Neural cell (in vitro differentiated cells): ENCODE data around the gene AKR1C1. TPM values are rescaled to one million over a fixed set of nuclear protein-coding genes. Genes with fewer than 3 reads are reported as not detected.
"Not testable (repeated sequence)": the region's sequence is repeated elsewhere in the genome, so short reads cannot be mapped to it uniquely, and the experiment has no call there.

Experiments
- H2AFZ ChIP-seq: fragments of 200-600, 300-800 bp; sonication (generic), shearing (Covaris generic); 2 replicates; pipeline ENCODE4 v1.6.0; 2014; ENCODE audit warnings: low read depth, mild to moderate bottlenecking, antibody characterized with exemption, low read length, moderate library complexity
- H3F3A ChIP-seq: fragments of 200-600 bp; shearing (Covaris generic); 2 replicates; pipeline ENCODE4 v1.6.1; 2016; ENCODE audit warnings: mild to moderate bottlenecking, moderate library complexity, mixed read lengths, antibody characterized with exemption, low read length; ENCODE audit not compliant: insufficient read depth, poor library complexity, severe bottlenecking
- H3K27ac ChIP-seq: fragments of 200-600, 300-800 bp; sonication (generic), shearing (Covaris generic); 2 replicates; pipeline ENCODE4 v1.5.1; 2014; ENCODE audit warnings: mild to moderate bottlenecking, low read length, moderate library complexity
- H3K27me3 ChIP-seq: fragments of 300-800, 200-600 bp; sonication (generic), shearing (Covaris generic); 2 replicates; pipeline ENCODE4 v1.6.0; 2014; ENCODE audit warnings: mild to moderate bottlenecking, low read depth, low read length, moderate library complexity; ENCODE audit not compliant: insufficient read depth
- H3K36me3 ChIP-seq: fragments of 300-800, 200-600 bp; sonication (generic), shearing (Covaris generic); 2 replicates; pipeline ENCODE4 v1.5.1; 2014; ENCODE audit warnings: mild to moderate bottlenecking, antibody characterized with exemption, low read length, moderate library complexity; ENCODE audit not compliant: insufficient read depth
- H3K4me2 ChIP-seq: fragments of 300-800, 200-600 bp; sonication (generic), shearing (Covaris generic); 2 replicates; pipeline ENCODE4 v1.6.0; 2014; ENCODE audit warnings: mild to moderate bottlenecking, low read length
- H3K4me3 ChIP-seq: fragments of 300-800, 200-600 bp; sonication (generic), shearing (Covaris generic); 2 replicates; pipeline ENCODE4 v1.5.1; 2014; ENCODE audit warnings: mild to moderate bottlenecking, low read length, moderate library complexity
- H3K79me2 ChIP-seq: fragments of 200-600 bp; shearing (Covaris generic); replicated peaks from 2 replicates; pipeline ENCODE4 v1.6.0; 2014; ENCODE audit warnings: mild to moderate bottlenecking, low read length, moderate library complexity; ENCODE audit not compliant: insufficient read depth
- H3K9ac ChIP-seq: fragments of 300-800, 200-600 bp; sonication (generic), shearing (Covaris generic); 2 replicates; pipeline ENCODE4 v1.6.1; 2016; ENCODE audit warnings: mild to moderate bottlenecking, low read length, mixed read lengths
- H3K9me2 ChIP-seq: fragments of 200-600 bp; shearing (Covaris generic); 2 replicates; pipeline ENCODE4 v1.6.1; 2016; ENCODE audit warnings: mild to moderate bottlenecking, low read length, mixed read lengths; ENCODE audit not compliant: insufficient read depth
- H3K9me3 ChIP-seq: fragments of 200-600, 300-800 bp; sonication (generic), shearing (Covaris generic); 2 replicates; pipeline ENCODE4 v1.6.1; 2016; ENCODE audit warnings: mild to moderate bottlenecking, mixed run types, low read length, moderate library complexity, mixed read lengths
- H4K20me1 ChIP-seq: fragments of 200-600 bp; shearing (Covaris generic); 2 replicates; pipeline ENCODE4 v1.6.1; 2016; ENCODE audit warnings: mild to moderate bottlenecking, mixed run types; ENCODE audit not compliant: insufficient read depth
- EP300 ChIP-seq: fragments of 450-650 bp; conservative IDR thresholded peaks from 2 replicates; pipeline ENCODE4 v1.6.1; 2014; ENCODE audit warnings: antibody characterized with exemption, mild to moderate bottlenecking, moderate library complexity; ENCODE audit not compliant: poor library complexity, severe bottlenecking
- EZH2 ChIP-seq: fragments of 200-600, 300-800 bp; shearing (Covaris generic), sonication (generic); IDR thresholded peaks from 2 replicates; pipeline ENCODE4 v1.6.1; 2014; ENCODE audit warnings: antibody characterized with exemption, low read length, borderline replicate concordance, mild to moderate bottlenecking; ENCODE audit not compliant: insufficient read depth, poor library complexity, severe bottlenecking
- MXI1 ChIP-seq: fragments of 450-650 bp; conservative IDR thresholded peaks from 2 replicates; pipeline ENCODE4 v1.6.1; 2014; ENCODE audit warnings: antibody characterized with exemption, mild to moderate bottlenecking; ENCODE audit not compliant: poor library complexity, severe bottlenecking
- POLR2AphosphoS5 ChIP-seq: IDR thresholded peaks from 2 replicates; pipeline ENCODE4 v1.6.1; 2012
- RAD21 ChIP-seq: fragments of 450-650 bp; conservative IDR thresholded peaks from 2 replicates; pipeline ENCODE4 v1.6.1; 2014; ENCODE audit warnings: antibody characterized with exemption, mild to moderate bottlenecking, moderate library complexity
- REST ChIP-seq: IDR thresholded peaks from 2 replicates; pipeline ENCODE4 v1.6.1; 2012; ENCODE audit warnings: borderline replicate concordance
- SMC3 ChIP-seq: fragments of 450-650 bp; conservative IDR thresholded peaks from 2 replicates; pipeline ENCODE4 v1.6.1; 2014; ENCODE audit warnings: antibody characterized with exemption, mild to moderate bottlenecking, moderate library complexity; ENCODE audit not compliant: poor library complexity
- TAF1 ChIP-seq: IDR thresholded peaks from 2 replicates; pipeline ENCODE4 v1.6.1; 2012; ENCODE audit warnings: low read depth
- polyA plus RNA-seq: library from polyadenylated mRNA; depleted of rRNA; stranded (reverse); fragments of >200 nt; gene quantifications from 2 replicates; pipeline ENCODE4 v1.2.3, GENCODE V29; 2014
- TF ChIP-seq, protein P1 (sequence below): fragments of 450-650 bp; IDR thresholded peaks from 2 replicates; pipeline ENCODE4 v1.5.1; 2014; ENCODE audit warnings: antibody characterized with exemption, mild to moderate bottlenecking, moderate library complexity; ENCODE audit not compliant: poor library complexity, severe bottlenecking

AKR1C1 gene
- polyA plus RNA-seq, 1 donor from 2014 or later: 183 TPM

DNA sequence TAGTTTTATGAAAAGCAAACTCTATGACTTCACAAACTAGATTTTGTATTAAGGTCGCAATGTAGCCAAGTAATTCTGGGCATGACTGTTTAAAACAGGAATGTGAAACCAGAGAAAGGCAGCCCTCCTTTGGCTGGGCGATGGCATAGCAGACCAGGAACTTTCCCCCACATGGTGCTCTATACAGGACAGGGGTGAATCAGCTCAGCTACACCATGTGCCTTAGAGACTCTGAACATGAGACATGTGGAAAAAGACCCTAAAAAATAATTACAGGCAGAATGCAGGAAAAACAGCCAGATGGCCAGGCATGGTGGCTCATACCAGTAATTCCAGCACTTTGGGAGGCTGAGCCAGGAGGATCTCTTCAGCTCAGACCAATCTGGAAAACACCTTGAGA is 20.3 kb upstream of the AKR1C1 start:
- H3K27me3 ChIP-seq, H4K20me1 ChIP-seq, H2AFZ ChIP-seq, H3K27ac ChIP-seq, H3K4me2 ChIP-seq, H3K9me3 ChIP-seq, H3K4me3 ChIP-seq, H3K9ac ChIP-seq, H3F3A ChIP-seq, H3K79me2 ChIP-seq, H3K36me3 ChIP-seq, H3K9me2 ChIP-seq: not testable (repeated sequence)

GRCh38 chr10:4943416-4943815 is 19.8 kb upstream of the AKR1C1 start:
- not testable (repeated sequence) for H2AFZ ChIP-seq, H3K9me3 ChIP-seq, H3K36me3 ChIP-seq, H3K9ac ChIP-seq, H3F3A ChIP-seq, H3K4me3 ChIP-seq, H3K4me2 ChIP-seq, H4K20me1 ChIP-seq, H3K9me2 ChIP-seq, H3K79me2 ChIP-seq, H3K27me3 ChIP-seq, H3K27ac ChIP-seq

- H3K36me3 ChIP-seq: no peaks in the 10 kb centered on the region
- no peaks in the 10 kb centered on the region for H3F3A ChIP-seq
- no peak overlapping the region for H3K4me3 ChIP-seq
- no peak overlapping the region for H3K9ac ChIP-seq
- H3K4me2 ChIP-seq: no peak overlapping the region
- H3K27ac ChIP-seq: no peak overlapping the region
- TF ChIP-seq EZH2: no peak
- no peak for TF ChIP-seq EP300
- TF ChIP-seq SMC3: no peak
- no peak for TF ChIP-seq POLR2AphosphoS5
- no peak for TF ChIP-seq MXI1
- TF ChIP-seq TAF1: no peak
- no peak for TF ChIP-seq RAD21
- TF ChIP-seq REST: no peak
- TF ChIP-seq, protein P1, sequence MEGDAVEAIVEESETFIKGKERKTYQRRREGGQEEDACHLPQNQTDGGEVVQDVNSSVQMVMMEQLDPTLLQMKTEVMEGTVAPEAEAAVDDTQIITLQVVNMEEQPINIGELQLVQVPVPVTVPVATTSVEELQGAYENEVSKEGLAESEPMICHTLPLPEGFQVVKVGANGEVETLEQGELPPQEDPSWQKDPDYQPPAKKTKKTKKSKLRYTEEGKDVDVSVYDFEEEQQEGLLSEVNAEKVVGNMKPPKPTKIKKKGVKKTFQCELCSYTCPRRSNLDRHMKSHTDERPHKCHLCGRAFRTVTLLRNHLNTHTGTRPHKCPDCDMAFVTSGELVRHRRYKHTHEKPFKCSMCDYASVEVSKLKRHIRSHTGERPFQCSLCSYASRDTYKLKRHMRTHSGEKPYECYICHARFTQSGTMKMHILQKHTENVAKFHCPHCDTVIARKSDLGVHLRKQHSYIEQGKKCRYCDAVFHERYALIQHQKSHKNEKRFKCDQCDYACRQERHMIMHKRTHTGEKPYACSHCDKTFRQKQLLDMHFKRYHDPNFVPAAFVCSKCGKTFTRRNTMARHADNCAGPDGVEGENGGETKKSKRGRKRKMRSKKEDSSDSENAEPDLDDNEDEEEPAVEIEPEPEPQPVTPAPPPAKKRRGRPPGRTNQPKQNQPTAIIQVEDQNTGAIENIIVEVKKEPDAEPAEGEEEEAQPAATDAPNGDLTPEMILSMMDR: no peak
- H2AFZ ChIP-seq: no peak overlapping the region
- H3K27me3 ChIP-seq: no peaks in the 10 kb centered on the region
- H4K20me1 ChIP-seq: no peaks in the 10 kb centered on the region
- H3K9me3 ChIP-seq: no peaks in the 10 kb centered on the region
- no peaks in the 10 kb centered on the region for H3K9me2 ChIP-seq
- H3K79me2 ChIP-seq: no peaks in the 10 kb centered on the region
These were observed 19.4 kb upstream of the AKR1C1 start for GRCh38 chr10:4943821-4944220.
